Neural progenitor cell (in vitro differentiated cells): ENCODE data around the gene NCOA6. TPM values are rescaled to one million over a fixed set of nuclear protein-coding genes. Genes with fewer than 3 reads are reported as not detected.
A peak's percentile ranks its signal among the peaks of the same experiment; 100 is the strongest.

ENCODE experiments used
- DNase-seq: peaks from one replicate; pipeline ENCODE4 v3.0.0-alpha.2; 2016; ENCODE audit warnings: low spot score
- H2AFZ ChIP-seq: fragments of 200-600 bp; sonication (generic); replicated peaks from 2 replicates; pipeline ENCODE4 v1.6.1; 2016; ENCODE audit warnings: antibody characterized with exemption
- H3F3A ChIP-seq: fragments of 200-600 bp; sonication (generic); 2 replicates; pipeline ENCODE4 v1.6.1; 2016; ENCODE audit warnings: antibody characterized with exemption, low read depth
- H3K27ac ChIP-seq: fragments of 200-600 bp; sonication (generic); 2 replicates; pipeline ENCODE4 v1.5.1; 2016; ENCODE audit warnings: mild to moderate bottlenecking
- H3K27me3 ChIP-seq: fragments of 200-600 bp; sonication (generic); 2 replicates; pipeline ENCODE4 v1.6.1; 2016; ENCODE audit warnings: mild to moderate bottlenecking, moderate library complexity
- H3K36me3 ChIP-seq: fragments of 200-600 bp; sonication (generic); 2 replicates; pipeline ENCODE4 v1.5.1; 2016
- H3K4me1 ChIP-seq: fragments of 200-600 bp; sonication (generic); 2 replicates; pipeline ENCODE4 v1.6.1; 2016; ENCODE audit warnings: mixed run types
- H3K4me2 ChIP-seq: fragments of 200-600 bp; sonication (generic); 2 replicates; pipeline ENCODE4 v1.6.1; 2016
- H3K4me3 ChIP-seq: fragments of 200-600 bp; sonication (generic); 2 replicates; pipeline ENCODE4 v1.5.1; 2016
- H3K79me2 ChIP-seq: fragments of 200-600 bp; sonication (generic); 2 replicates; pipeline ENCODE4 v1.6.1; 2016; ENCODE audit warnings: low read depth
- H3K9ac ChIP-seq: fragments of 200-600 bp; sonication (generic); 2 replicates; pipeline ENCODE4 v1.6.1; 2016
- H3K9me3 ChIP-seq: fragments of 200-600 bp; sonication (generic); 2 replicates; pipeline ENCODE4 v1.5.1; 2016; ENCODE audit warnings: low read depth
- H4K20me1 ChIP-seq: fragments of 200-600 bp; sonication (generic); 2 replicates; pipeline ENCODE4 v1.6.1; 2016; ENCODE audit warnings: low read depth
- H3K27ac Mint-ChIP-seq: 3 replicates; pipeline ENCODE4 v1.8.0; 2021; ENCODE audit warnings: mixed read lengths
- H3K27me3 Mint-ChIP-seq: 2 replicates; pipeline ENCODE4 v1.8.0; 2022; ENCODE audit warnings: low read depth, mild to moderate bottlenecking, inconsistent platforms, moderate library complexity, mixed read lengths; ENCODE audit not compliant: insufficient read depth
- H3K36me3 Mint-ChIP-seq: 3 replicates; pipeline ENCODE4 v1.8.0; 2021; ENCODE audit warnings: mixed read lengths
- H3K4me1 Mint-ChIP-seq: 3 replicates; pipeline ENCODE4 v1.8.0; 2021; ENCODE audit warnings: mixed read lengths
- H3K4me3 Mint-ChIP-seq: 3 replicates; pipeline ENCODE4 v1.8.0; 2021; ENCODE audit warnings: mild to moderate bottlenecking, moderate library complexity, mixed read lengths
- H3K9me3 Mint-ChIP-seq: 3 replicates; pipeline ENCODE4 v1.8.0; 2020; ENCODE audit warnings: mixed read lengths
- CTCF ChIP-seq: fragments of 200-600 bp; sonication (generic); IDR thresholded peaks from 2 replicates; pipeline ENCODE4 v1.5.1; 2017; ENCODE audit warnings: antibody characterized with exemption, mild to moderate bottlenecking
- EZH2 ChIP-seq: fragments of 200-600 bp; sonication (generic); IDR thresholded peaks from 2 replicates; pipeline ENCODE4 v1.6.1; 2017; ENCODE audit warnings: antibody characterized with exemption, mild to moderate bottlenecking, moderate library complexity
- EZH2phosphoT487 ChIP-seq: fragments of 200-600 bp; sonication (generic); IDR thresholded peaks from 2 replicates; pipeline ENCODE4 v1.6.1; 2017; ENCODE audit warnings: antibody characterized with exemption
- total RNA-seq: library from RNA; depleted of rRNA; stranded (reverse); fragments of >200 nt; gene quantifications from 2 replicates; pipeline ENCODE4 v1.2.3, GENCODE V29; 2015; ENCODE audit warnings: low replicate concordance

NCOA6 gene
- total RNA-seq, 1 donor from 2014 or later: 14.3 TPM

- peaks cover 17% of the 10 kb centered on the region for H3K4me1 Mint-ChIP-seq
- H3K27me3 Mint-ChIP-seq: peaks cover 33% of the 10 kb centered on the region
- Histone ChIP-seq H3K4me1 (no peaks in the 10 kb centered on the region), H3F3A (peaks cover 24% of the 10 kb centered on the region), H3K27me3 (peaks cover 75% of the 10 kb centered on the region), H2AFZ (peak within 1 kb of the TSS; percentile 61), H3K36me3 (no peaks in the 10 kb centered on the region), H3K79me2 (no peaks in the 10 kb centered on the region), H3K9ac (no peak within 1 kb of the TSS), H3K9me3 (no peaks in the 10 kb centered on the region), H4K20me1 (peaks cover 14% of the 10 kb centered on the region), H3K27ac (peak within 1 kb of the TSS; percentile 22), H3K4me2 (peak within 1 kb of the TSS; percentile 88), H3K4me3 (peak within 1 kb of the TSS; percentile 70)
- H3K9me3 Mint-ChIP-seq: no peaks in the 10 kb centered on the region
- peak; percentile 95 for DNase-seq
- H3K4me3 Mint-ChIP-seq: peak within 1 kb of the TSS; percentile 97
- peak; percentile 9 for TF ChIP-seq EZH2phosphoT487
- TF ChIP-seq EZH2: no peak
- no peaks in the 10 kb centered on the region for H3K36me3 Mint-ChIP-seq
- peak within 1 kb of the TSS; percentile 77 for H3K27ac Mint-ChIP-seq
Observed at GRCh38 chr20:34704177-34705007, 121.1 kb downstream of the NCOA6 start, which contains the start of gene TP53INP2. TP53INP2 (plus strand) TSS chr20:34704344; CDS start chr20:34708740, 4,396 bp downstream.

- peak overlapping the region; percentile 70 for H3K4me3 ChIP-seq
- peaks cover 18% of the 10 kb centered on the region for H3F3A ChIP-seq
- Mint-ChIP-seq H3K9me3 (no peaks in the 10 kb centered on the region), H3K27me3 (peaks cover 33% of the 10 kb centered on the region), H3K4me3 (peak overlapping the region; percentile 97), H3K36me3 (no peaks in the 10 kb centered on the region), H3K4me1 (peaks cover 17% of the 10 kb centered on the region), H3K27ac (peak overlapping the region; percentile 77)
- H3K79me2 ChIP-seq: no peaks in the 10 kb centered on the region
- no peaks in the 10 kb centered on the region for H3K9me3 ChIP-seq
- H3K9ac ChIP-seq: no peak overlapping the region
- H3K27me3 ChIP-seq: peaks cover 67% of the 10 kb centered on the region
- H3K36me3 ChIP-seq: no peaks in the 10 kb centered on the region
- no peak overlapping the region for H3K27ac ChIP-seq
- no peaks in the 10 kb centered on the region for H3K4me1 ChIP-seq
- H2AFZ ChIP-seq: peak overlapping the region; percentile 61
- DNase-seq: peak; percentile 33
- TF ChIP-seq CTCF (no peak), EZH2 (peak; percentile 49)
- peaks cover 14% of the 10 kb centered on the region for H4K20me1 ChIP-seq
- peak overlapping the region; percentile 88 for H3K4me2 ChIP-seq
Observed at GRCh38 chr20:34703424-34704176, 121.9 kb downstream of the NCOA6 start.

GRCh38 chr20:34703061-34703423 lies 122.4 kb downstream of the NCOA6 start:
- Mint-ChIP-seq H3K4me3 (peak overlapping the region; percentile 97), H3K9me3 (no peaks in the 10 kb centered on the region), H3K27ac (peak overlapping the region; percentile 77), H3K36me3 (no peaks in the 10 kb centered on the region), H3K27me3 (peaks cover 30% of the 10 kb centered on the region), H3K4me1 (peaks cover 17% of the 10 kb centered on the region)
- peak overlapping the region; percentile 88 for H3K4me2 ChIP-seq
- no peaks in the 10 kb centered on the region for H3K9me3 ChIP-seq
- peak overlapping the region; percentile 70 for H3K4me3 ChIP-seq
- peaks cover 61% of the 10 kb centered on the region for H3K27me3 ChIP-seq
- H3F3A ChIP-seq: peaks cover 15% of the 10 kb centered on the region
- no peaks in the 10 kb centered on the region for H3K36me3 ChIP-seq
- no peaks in the 10 kb centered on the region for H3K4me1 ChIP-seq
- H4K20me1 ChIP-seq: peaks cover 14% of the 10 kb centered on the region
- no peak overlapping the region for H3K27ac ChIP-seq
- TF ChIP-seq CTCF: no peak
- no peak for TF ChIP-seq EZH2phosphoT487
- no peak for TF ChIP-seq EZH2
- no peak overlapping the region for H2AFZ ChIP-seq
- H3K79me2 ChIP-seq: no peaks in the 10 kb centered on the region
- no peak overlapping the region for H3K9ac ChIP-seq
- DNase-seq: no peak
